ENCODE results near the gene ICA1. TPM values are rescaled to one million over a fixed set of nuclear protein-coding genes. Genes with fewer than 3 reads are reported as not detected.
A peak's percentile ranks its signal among the peaks of the same experiment; 100 is the strongest.

The ICA1 gene
- polyA plus RNA-seq, 4 donors: 32.1 to 65.5 (median 45.7) TPM

- Histone ChIP-seq H3K27ac (ENCODE audit: low read depth in 1 of 3, low read length in 2 of 3) (peak overlapping the region in 2 of 3 donors; percentile 50 to 73), H3K9me3 (ENCODE audit: control insufficient read depth in 2 of 2, insufficient read depth in 1 of 2, low read depth in 1 of 2, low read length in 1 of 2) (peaks cover 0 to 3% of the 10 kb centered on the region in 2 donors), H3K4me1 (ENCODE audit: control insufficient read depth in 3 of 3, insufficient read depth in 2 of 3, low read depth in 1 of 3, low read length in 2 of 3) (no peaks in the 10 kb centered on the region), H3K27me3 (ENCODE audit: control insufficient read depth in 3 of 3, insufficient read depth in 3 of 3, low read length in 3 of 3) (no peaks in the 10 kb centered on the region), H3K4me3 (ENCODE audit: low read depth in 1 of 3, low read length in 3 of 3) (no peak overlapping the region), H3K36me3 (ENCODE audit: control insufficient read depth in 3 of 3, insufficient read depth in 2 of 3, low read depth in 1 of 3, low read length in 3 of 3) (peaks cover 0 to 24% (median 0%) of the 10 kb centered on the region in 3 donors)
- DNase-seq (no peak), FAIRE-seq (no peak)
- WGBS, 3 donors: 75 to 80% (median 76%) methylated on average over 12 of the region's 12 CpGs
Observed at GRCh38 chr7:8128449-8129317, 133.3 kb downstream of the ICA1 start.

GRCh38 chr7:8126601-8127167, 135.3 kb downstream of the ICA1 start:
- Histone ChIP-seq H3K4me3 (ENCODE audit: low read depth in 1 of 3, low read length in 3 of 3) (no peak overlapping the region), H3K4me1 (ENCODE audit: control insufficient read depth in 3 of 3, insufficient read depth in 2 of 3, low read depth in 1 of 3, low read length in 2 of 3) (no peaks in the 10 kb centered on the region), H3K9me3 (ENCODE audit: control insufficient read depth in 2 of 2, insufficient read depth in 1 of 2, low read depth in 1 of 2, low read length in 1 of 2) (peaks cover 0 to 3% of the 10 kb centered on the region in 2 donors), H3K36me3 (ENCODE audit: control insufficient read depth in 3 of 3, insufficient read depth in 2 of 3, low read depth in 1 of 3, low read length in 3 of 3) (peaks cover 0 to 33% (median 0%) of the 10 kb centered on the region in 3 donors), H3K27ac (ENCODE audit: low read depth in 1 of 3, low read length in 2 of 3) (no peak overlapping the region), H3K27me3 (ENCODE audit: control insufficient read depth in 3 of 3, insufficient read depth in 3 of 3, low read length in 3 of 3) (no peaks in the 10 kb centered on the region)
- no peak for FAIRE-seq
- peak in 1 of 2 donors; percentile 22 for DNase-seq
- 59 to 73% (median 60%) methylated on average over 2 of the region's 2 CpGs for WGBS, 3 donors

DNA sequence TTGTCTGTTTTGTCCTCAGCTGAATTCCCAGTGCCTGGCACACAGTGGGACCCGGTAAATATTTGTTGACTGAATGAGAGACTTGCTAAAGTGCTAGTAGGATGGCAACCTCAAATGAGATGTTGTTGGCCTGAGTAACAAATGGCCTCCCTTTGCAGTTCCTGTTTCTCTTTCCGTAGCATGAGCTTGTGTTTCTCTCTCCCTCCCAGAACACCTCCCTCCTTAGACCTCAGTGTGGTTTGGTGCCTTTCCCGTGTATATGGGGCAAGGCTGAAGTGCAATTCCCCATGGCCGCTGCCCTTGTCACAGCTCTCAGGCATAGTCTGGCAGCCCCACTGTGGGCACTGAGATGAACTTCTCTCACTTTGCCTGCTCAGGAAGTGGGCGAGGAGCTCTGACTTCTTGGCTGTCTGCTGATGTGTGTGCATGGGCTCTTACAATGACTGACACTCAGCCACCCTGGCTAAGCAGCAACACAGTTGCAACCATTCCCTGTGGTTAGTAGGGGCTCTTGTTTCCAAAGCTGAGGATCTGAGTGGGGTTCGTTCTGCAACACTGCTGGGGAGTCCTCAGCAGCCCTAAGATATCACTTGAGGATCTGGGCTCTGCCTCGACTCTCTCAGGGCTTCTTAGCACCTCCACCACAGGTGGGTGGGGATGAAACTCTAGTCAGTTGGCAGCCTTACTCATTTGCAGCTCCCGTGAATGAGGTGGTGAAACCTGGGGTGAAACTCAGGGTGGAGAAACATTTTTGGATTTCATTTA, 136.1 kb downstream of the ICA1 start:
- 63 to 79% (median 64%) methylated on average over 8 of the region's 8 CpGs for WGBS, 3 donors
- Histone ChIP-seq H3K4me3 (ENCODE audit: low read depth in 1 of 3, low read length in 3 of 3) (no peak overlapping the region), H3K27ac (ENCODE audit: low read depth in 1 of 3, low read length in 2 of 3) (peak overlapping the region in 2 of 3 donors; percentile 63 to 80)

DNA sequence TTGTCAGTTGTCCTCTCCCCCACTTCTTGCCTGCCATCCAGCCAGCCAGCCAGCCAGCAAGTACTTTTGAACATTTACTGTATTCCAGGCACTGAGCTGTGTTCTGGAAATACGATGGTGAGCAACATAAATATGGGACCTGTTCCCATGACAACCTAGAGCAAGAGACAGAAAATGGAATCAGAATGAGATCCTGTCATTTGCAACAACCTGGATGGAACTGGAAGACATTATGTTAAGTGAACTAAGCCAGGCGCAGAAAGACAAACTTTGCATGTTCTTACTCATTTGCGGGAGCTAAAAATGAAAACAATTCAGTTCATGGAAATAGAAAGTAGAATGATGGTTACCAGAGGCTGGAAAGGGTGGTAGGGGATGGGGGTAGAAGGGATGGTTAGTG, 140.7 kb downstream of the ICA1 start:
- H3K9me3 ChIP-seq (ENCODE audit: control insufficient read depth in 2 of 2, insufficient read depth in 1 of 2, low read depth in 1 of 2, low read length in 1 of 2): no peaks in the 10 kb centered on the region
- peaks cover 0 to 39% (median 5%) of the 10 kb centered on the region in 3 donors for H3K36me3 ChIP-seq (ENCODE audit: control insufficient read depth in 3 of 3, insufficient read depth in 2 of 3, low read depth in 1 of 3, low read length in 3 of 3)
- FAIRE-seq: no peak
- no peaks in the 10 kb centered on the region for H3K27me3 ChIP-seq (ENCODE audit: control insufficient read depth in 3 of 3, insufficient read depth in 3 of 3, low read length in 3 of 3)
- H3K27ac ChIP-seq (ENCODE audit: low read depth in 1 of 3, low read length in 2 of 3): no peak overlapping the region
- H3K4me3 ChIP-seq (ENCODE audit: low read depth in 1 of 3, low read length in 3 of 3): no peak overlapping the region
- H3K4me1 ChIP-seq (ENCODE audit: control insufficient read depth in 3 of 3, insufficient read depth in 2 of 3, low read depth in 1 of 3, low read length in 2 of 3): no peaks in the 10 kb centered on the region
- WGBS, 3 donors: 79 to 88% (median 87%) methylated on average over 3 of the region's 3 CpGs
- DNase-seq: no peak

More for the DNA sequence above, 136.1 kb downstream of the ICA1 start:
- DNase-seq (peak in 1 of 2 donors; percentile 51), FAIRE-seq (no peak)
- Histone ChIP-seq H3K27me3 (ENCODE audit: control insufficient read depth in 3 of 3, insufficient read depth in 3 of 3, low read length in 3 of 3) (no peaks in the 10 kb centered on the region), H3K9me3 (ENCODE audit: control insufficient read depth in 2 of 2, insufficient read depth in 1 of 2, low read depth in 1 of 2, low read length in 1 of 2) (peaks cover 0 to 3% of the 10 kb centered on the region in 2 donors), H3K4me1 (ENCODE audit: control insufficient read depth in 3 of 3, insufficient read depth in 2 of 3, low read depth in 1 of 3, low read length in 2 of 3) (no peaks in the 10 kb centered on the region), H3K36me3 (ENCODE audit: control insufficient read depth in 3 of 3, insufficient read depth in 2 of 3, low read depth in 1 of 3, low read length in 3 of 3) (peaks cover 0 to 36% (median 0%) of the 10 kb centered on the region in 3 donors)

DNA sequence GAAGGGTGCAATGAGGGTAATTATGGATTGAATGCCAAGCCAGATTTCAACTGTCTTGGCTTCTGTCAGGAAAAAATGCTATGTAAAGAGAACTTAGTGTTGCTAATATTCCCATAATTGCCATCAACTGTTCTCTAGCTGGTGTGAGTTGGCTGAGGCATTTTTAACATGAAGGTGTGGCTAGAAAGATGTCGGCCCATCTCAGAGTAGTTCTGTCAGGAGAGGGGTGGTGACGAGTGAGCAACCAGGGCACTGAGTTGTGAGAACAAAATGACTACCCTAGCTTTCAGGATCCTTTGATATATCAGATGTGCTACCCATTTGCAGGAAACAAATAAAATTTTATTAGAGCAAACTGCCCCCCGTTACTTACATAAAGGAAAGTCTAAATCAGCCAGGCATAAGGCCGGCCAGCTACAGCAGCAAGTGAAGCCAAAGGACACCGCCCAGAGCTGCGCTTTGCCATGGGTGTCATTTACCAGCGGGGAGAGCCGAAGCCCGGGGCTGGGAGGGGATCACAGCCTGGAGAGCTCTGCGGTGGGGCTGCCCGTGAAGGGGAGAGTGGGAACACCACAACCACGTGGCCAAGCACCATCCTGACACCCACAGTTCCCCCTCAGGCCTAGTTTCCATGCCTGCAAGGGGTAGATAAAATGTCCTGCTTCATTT, 141.4 kb downstream of the ICA1 start:
- Histone ChIP-seq H3K4me1 (ENCODE audit: control insufficient read depth in 3 of 3, insufficient read depth in 2 of 3, low read depth in 1 of 3, low read length in 2 of 3) (no peaks in the 10 kb centered on the region), H3K27me3 (ENCODE audit: control insufficient read depth in 3 of 3, insufficient read depth in 3 of 3, low read length in 3 of 3) (no peaks in the 10 kb centered on the region), H3K36me3 (ENCODE audit: control insufficient read depth in 3 of 3, insufficient read depth in 2 of 3, low read depth in 1 of 3, low read length in 3 of 3) (peaks cover 0 to 32% (median 5%) of the 10 kb centered on the region in 3 donors), H3K9me3 (ENCODE audit: control insufficient read depth in 2 of 2, insufficient read depth in 1 of 2, low read depth in 1 of 2, low read length in 1 of 2) (no peaks in the 10 kb centered on the region), H3K4me3 (ENCODE audit: low read depth in 1 of 3, low read length in 3 of 3) (no peak overlapping the region), H3K27ac (ENCODE audit: low read depth in 1 of 3, low read length in 2 of 3) (no peak overlapping the region)
- WGBS, 3 donors: 82 to 93% (median 90%) methylated on average over 12 of the region's 12 CpGs
- DNase-seq (no peak), FAIRE-seq (no peak)

GRCh38 chr7:8119262-8119661, 142.7 kb downstream of the ICA1 start:
- 74 to 91% (median 87%) methylated on average over 8 of the region's 8 CpGs for WGBS, 3 donors
- Histone ChIP-seq H3K27ac (ENCODE audit: low read depth in 1 of 3, low read length in 2 of 3) (no peak overlapping the region), H3K4me3 (ENCODE audit: low read depth in 1 of 3, low read length in 3 of 3) (no peak overlapping the region), H3K9me3 (ENCODE audit: control insufficient read depth in 2 of 2, insufficient read depth in 1 of 2, low read depth in 1 of 2, low read length in 1 of 2) (no peaks in the 10 kb centered on the region), H3K36me3 (ENCODE audit: control insufficient read depth in 3 of 3, insufficient read depth in 2 of 3, low read depth in 1 of 3, low read length in 3 of 3) (peaks cover 3 to 27% (median 5%) of the 10 kb centered on the region in 3 donors), H3K4me1 (ENCODE audit: control insufficient read depth in 3 of 3, insufficient read depth in 2 of 3, low read depth in 1 of 3, low read length in 2 of 3) (no peaks in the 10 kb centered on the region), H3K27me3 (ENCODE audit: control insufficient read depth in 3 of 3, insufficient read depth in 3 of 3, low read length in 3 of 3) (no peaks in the 10 kb centered on the region)
- no peak for FAIRE-seq
- DNase-seq: no peak

- Histone ChIP-seq H3K27me3 (ENCODE audit: control insufficient read depth in 3 of 3, insufficient read depth in 3 of 3, low read length in 3 of 3) (no peaks in the 10 kb centered on the region), H3K4me1 (ENCODE audit: control insufficient read depth in 3 of 3, insufficient read depth in 2 of 3, low read depth in 1 of 3, low read length in 2 of 3) (no peaks in the 10 kb centered on the region), H3K4me3 (ENCODE audit: low read depth in 1 of 3, low read length in 3 of 3) (no peak overlapping the region), H3K36me3 (ENCODE audit: control insufficient read depth in 3 of 3, insufficient read depth in 2 of 3, low read depth in 1 of 3, low read length in 3 of 3) (peaks cover 3 to 28% (median 5%) of the 10 kb centered on the region in 3 donors), H3K27ac (ENCODE audit: low read depth in 1 of 3, low read length in 2 of 3) (no peak overlapping the region), H3K9me3 (ENCODE audit: control insufficient read depth in 2 of 2, insufficient read depth in 1 of 2, low read depth in 1 of 2, low read length in 1 of 2) (peaks cover 0 to 8% of the 10 kb centered on the region in 2 donors)
- FAIRE-seq: no peak
- 78 to 85% (median 84%) methylated on average over 2 of the region's 2 CpGs for WGBS, 3 donors
- DNase-seq: no peak
Observed at GRCh38 chr7:8117195-8117594, 144.8 kb downstream of the ICA1 start.
